NCI-H2196 treated with DMSO at 0.1 percent for 48 hours (cell line): ENCODE data around the gene INPP5A.
"Not testable (repeated sequence)": the region's sequence is repeated elsewhere in the genome, so short reads cannot be mapped to it uniquely, and the experiment has no call there.

Source experiments
- DNase-seq: peaks from one replicate; lab custom pipeline; 2025; ENCODE audit not compliant: unreplicated experiment; lab: John Stamatoyannopoulos, UW

The INPP5A gene

DNA sequence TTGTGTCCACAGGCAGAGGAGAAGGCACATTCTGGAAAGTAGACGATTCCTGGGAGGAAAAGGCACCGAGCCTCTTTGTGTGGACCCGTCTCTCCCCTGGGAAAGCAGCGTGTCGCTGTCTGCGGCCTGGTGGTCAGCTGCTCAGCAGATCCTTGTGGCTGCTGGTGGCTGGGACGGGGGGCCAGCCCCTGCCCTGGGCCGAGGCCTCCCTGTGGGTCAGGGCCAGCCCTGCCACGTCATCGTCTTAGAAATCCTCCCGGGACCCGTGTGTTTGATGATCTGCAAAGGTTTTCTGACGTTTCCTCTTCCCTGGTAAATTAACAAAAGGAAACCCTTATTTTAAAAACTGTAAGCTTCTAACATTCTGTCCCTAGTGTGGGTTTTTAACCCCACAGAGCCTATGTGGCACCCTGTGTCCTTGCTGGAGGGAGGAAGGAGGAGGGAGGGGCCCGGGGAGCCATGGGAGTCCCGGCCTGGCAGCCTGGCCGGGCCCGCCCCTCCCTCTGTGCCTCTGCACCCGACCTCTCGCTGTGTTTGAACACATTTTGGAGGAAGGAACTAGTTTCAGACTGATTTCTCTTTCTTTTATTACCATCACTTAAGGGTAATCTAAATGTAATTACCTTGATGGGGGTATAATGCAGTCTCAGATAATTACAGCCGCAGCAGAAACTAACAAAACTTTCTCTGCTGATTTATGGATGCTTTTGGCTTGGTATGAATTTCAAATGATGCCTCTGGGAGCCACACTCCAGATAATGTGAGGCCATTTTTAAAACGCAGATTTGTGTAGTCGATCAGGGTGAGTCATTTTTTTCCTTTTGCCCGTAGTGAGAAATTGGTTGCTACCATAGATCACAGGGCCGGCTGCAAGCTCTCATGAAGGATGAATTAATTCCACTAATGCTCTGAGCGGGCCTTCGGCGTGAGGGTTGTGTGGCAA is 162.8 kb downstream of the INPP5A start:
- no peak for DNase-seq

DNA sequence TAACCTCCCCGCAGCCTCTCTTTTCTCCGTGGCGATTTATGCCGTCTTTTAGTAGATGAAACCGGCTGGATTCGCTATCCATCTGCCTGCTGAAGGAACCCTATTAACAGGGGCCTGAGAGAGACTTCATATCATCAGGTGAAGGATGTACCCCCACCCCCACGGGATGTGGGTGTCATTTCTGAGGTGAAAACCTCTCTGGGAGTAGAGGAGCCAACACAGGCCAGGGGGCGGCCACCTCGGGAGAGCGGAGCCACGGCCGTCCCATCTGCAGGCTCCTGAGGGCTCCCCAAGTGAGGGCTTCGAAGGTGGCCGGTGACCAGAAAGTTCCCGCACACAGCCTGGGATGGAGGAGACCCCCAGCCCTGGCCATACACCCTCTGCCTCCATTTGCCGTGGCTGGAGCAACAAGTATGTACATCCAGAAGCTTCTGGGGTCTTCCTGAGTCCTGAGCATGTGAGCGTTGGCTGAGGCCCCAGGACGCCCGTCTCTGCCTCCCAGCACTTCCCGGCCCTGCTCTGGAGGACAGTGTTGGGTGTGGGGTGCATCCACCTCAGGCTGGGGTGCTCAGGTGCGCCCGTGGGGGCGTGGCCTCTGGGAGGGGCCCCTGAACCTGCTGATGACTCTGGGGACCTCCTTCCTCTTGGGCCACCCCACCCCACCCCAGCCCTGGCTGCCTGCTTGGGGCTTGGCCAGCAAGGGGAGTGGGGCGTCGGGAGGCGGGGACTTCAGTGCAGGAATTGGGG is 163.7 kb downstream of the INPP5A start:
- DNase-seq = no peak

DNA sequence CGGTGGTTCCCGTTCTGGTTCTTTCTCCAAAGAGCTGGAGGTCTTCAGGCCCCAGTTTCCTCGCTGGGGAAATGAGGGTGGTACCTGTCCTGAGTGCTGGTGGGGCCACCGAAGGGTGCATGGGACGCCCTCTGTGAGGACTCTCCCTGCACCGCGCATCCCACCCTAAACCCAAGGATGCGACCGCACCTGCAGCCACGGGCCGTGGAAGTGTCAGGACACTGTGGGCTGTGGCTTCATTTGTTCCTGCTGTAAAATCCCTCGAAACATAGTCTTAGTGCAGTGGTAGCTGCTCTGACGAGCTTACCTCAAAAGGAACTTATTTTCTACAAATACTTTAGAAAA is 164.2 kb downstream of the INPP5A start:
- no peak for DNase-seq

DNA sequence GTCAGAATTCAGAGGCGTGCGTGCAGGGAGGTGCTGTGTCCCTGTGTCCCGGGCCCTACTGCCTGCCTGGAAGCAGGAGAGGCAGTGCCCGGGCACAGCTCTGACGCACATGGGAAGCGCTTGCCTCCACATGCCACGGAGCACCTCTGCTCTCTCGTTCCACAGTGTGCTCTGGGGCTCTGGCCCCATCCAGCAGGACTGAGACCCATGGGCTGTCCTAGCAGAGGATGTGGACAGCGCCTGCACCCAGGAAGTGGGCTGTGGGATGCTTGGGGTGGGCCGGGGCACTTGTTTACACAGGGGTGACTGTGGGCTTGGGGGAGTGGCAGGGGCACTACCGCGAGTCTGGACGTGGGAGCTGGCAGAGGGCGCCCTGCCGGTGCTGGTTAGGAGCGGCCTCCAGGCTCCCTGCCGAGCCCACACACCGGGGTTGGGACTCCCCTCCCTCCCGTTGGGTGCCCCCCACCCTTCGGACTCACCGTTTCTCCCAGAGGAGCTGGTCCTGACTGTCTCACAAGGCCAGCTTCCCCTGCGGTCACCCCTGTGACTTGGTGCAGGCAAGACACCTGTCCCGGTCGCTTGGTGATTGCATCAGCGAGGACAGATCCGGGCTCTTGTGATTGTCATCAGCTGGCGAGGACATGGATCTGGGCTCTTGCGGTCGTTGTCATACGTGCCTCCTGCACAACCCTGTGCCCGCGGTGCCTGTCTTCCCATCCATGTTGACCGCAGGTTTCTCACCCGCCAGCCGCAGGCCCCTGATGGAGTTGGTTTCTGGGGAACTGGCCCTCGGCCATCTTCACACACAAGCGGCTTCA is 165.2 kb downstream of the INPP5A start:
- DNase-seq = no peak

DNA sequence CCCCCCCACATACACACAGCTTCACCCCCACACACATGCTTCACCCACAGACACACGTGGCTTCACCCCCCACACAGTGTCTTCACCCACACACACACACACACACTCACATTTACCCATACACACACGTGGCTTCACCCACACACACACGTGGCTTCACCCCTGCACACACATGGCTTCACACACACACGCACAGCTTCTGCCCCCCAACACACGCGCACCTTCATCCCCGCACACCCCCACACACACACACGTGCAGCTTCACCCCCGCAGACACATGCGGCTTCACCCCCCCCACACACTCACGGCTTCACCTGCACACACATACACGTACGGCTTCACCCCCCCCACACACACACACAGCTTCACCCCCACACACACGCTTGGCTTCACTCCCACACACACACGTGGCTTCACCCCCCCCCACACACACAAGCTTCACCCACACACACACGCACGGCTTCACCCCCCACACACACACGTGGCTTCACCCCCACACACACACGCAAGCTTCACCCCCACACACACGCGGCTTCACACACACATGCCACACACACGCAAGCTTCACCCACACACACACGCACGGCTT is 165.9 kb downstream of the INPP5A start:
- DNase-seq = no peak

DNA sequence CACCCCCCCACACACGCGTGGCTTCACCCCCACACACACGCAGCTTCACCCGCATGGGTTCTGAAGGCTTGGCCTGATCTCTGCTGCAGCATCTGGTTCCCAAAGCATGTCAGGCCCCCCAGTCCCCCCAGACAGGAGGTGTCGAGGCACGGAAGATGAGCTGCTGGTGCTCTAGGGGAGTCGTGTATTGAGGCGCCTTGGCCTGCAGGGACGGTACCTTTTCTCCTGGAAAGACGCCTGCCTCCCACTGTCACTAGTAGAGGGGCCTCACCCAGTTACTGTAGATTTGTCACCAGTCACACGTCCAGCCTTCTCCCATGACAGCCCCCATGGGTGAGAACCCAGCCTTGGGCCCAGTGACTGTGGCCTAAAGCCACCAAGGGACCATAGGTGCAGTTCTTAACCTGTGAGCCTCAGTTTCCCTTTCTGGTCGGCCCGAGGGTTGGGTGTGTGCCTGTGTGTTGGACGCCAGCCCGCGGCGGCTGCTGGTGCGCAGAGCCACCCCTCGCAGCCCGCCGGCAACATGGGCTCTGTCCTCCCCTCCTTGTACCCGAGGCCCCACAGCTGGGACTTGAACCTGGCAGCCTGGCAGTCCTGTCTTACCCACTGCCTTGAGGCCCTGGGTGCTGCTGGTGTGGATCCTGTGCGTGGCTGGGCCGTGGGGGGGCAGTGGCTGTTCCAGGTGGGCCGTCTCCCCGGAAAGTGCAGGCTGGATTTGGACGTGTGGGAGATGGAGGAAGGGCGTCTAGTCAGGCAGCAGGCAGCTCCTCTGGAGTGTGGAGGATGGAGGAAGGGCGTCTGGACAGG is 166.6 kb downstream of the INPP5A start:
- no peak for DNase-seq

DNA sequence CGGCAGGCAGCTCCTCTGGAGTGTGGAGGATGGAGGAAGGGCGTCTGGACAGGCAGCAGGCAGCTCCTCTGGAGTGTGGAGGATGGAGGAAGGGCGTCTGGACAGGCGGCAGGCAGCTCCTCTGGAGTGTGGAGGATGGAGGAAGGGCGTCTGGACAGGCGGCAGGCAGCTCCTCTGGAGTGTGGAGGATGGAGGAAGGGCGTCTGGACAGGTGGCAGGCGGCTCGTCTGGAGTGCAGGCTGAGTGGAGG is 167.2 kb downstream of the INPP5A start:
- DNase-seq = not testable (repeated sequence)

DNA sequence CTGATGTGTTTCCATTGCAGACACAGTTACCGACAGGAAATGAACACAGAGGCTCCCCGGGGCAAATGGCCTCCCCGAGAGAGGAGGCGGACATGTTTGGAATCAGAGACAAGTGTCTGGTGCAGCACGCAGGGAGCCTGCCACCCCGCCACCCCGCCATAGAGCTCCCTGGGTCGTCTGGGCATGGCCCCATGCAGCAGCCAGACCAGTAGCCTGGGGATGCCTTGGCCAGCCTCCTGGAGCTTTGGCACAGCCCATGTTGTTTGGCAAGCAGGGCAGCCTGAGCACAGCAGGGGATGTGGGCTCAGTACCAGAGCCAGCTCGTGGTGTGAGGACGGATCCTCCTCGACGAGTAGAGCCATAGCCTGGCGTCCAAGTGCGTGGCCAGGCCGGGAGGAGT is 167.6 kb downstream of the INPP5A start:
- DNase-seq = no peak

DNA sequence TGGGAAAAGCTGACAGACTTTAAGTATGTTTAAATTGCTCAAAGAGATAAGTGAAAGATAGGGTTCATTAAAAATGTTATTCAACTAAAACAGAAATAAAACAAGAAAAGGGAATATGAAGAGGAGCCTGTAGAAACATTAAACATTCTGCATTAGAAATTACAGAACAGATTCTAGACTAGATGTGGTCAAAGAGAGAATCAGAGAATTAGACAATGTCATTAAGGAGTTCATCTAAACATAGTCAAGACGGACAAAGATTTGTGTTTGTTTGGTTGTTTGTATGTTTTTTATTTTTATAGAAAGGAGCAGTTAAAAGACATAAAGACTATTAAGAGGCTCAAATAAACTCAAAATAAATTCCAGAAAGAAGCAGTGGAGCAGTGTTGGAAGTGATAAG is 168.4 kb downstream of the INPP5A start:
- DNase-seq = no peak

DNA sequence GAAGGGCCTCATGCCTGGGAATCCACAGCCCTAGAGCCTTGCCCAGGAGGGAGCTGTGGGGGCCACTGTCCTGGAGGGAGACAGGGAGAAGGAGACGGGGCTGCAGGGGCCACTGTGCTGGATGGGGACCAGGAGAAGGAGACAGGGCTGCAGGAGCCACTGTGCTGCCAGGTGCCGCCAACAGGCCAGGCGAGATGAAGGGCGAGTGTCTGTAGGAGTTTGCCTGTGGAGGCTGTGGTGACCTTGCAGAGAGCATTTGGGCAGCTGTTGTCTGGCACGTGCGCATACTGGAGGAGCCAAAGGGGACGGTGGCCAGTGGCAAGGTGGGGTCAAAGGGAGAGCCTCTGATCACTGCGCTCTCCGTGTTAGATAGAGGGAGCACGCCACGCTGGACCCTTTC is 169.1 kb downstream of the INPP5A start:
- DNase-seq = no peak

DNA sequence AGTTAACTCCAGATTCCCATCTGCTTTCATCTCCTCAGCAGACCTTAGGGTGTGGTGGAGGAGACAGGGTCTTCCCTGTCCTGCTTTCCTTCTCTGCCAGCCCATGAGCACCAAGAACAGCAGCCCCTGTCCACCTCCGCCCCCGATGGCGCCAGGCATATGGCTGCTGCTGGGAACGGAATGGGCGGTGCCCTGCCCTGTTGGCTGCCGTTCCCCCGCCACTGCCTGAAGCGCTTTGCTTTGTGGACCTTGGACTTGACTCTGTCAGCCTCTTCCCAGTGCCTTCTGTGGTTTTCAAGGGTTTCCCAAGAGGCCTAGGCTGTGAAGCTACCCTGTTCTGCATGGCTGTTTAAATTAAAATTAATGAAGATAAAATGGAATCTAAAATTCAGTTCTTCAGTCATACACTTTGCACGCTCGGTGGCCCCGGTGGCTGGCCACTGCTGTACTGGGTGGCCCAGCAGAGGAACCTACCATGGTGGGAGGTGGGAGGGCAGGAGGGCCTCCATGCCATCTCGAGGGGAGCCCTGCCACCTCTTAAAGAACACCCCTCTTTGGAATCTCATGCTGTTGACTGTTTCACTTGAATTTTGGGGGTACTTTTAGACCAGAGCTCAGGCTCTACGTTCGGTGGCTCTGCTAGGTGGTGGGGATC is 169.7 kb downstream of the INPP5A start:
- DNase-seq = no peak

DNA sequence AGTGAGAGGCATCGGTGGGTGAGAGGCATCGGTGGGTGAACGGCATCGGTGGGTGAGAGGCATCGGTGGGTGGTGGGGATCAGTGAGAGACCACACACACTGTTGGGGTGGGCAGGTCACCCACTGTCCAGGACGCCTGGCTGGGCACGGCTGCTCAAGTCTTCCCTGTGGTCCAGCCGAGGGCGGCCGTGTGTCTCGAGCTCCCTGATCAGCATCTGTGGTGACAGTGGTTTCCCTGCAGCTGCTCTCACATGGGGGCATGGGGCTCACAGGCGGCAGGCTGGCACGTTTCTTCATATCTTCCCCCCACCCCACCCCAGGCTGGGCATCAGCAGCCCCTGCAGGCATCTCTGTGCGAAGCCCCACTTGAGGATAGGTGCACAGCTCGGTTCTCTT is 170.2 kb downstream of the INPP5A start:
- DNase-seq = no peak

DNA sequence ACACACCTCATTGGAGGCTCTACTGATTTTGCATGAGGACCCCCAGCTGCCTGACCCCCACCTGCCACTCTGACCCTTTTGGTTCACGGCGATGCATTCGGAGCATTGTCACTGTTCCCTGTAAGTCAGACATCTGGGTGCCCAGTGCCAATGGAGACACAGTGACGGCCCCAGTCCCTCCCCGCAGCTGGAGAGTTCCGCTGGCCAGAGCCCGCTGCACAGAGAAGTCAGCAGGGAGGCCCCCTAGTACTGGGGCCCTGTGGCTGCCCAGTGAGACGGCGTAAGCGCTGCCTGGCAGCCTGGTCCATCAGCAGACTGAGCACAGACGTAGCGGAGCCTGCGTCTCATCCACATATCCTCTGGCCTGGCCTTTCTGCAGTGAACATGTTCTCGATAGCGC is 170.9 kb downstream of the INPP5A start:
- no peak for DNase-seq

DNA sequence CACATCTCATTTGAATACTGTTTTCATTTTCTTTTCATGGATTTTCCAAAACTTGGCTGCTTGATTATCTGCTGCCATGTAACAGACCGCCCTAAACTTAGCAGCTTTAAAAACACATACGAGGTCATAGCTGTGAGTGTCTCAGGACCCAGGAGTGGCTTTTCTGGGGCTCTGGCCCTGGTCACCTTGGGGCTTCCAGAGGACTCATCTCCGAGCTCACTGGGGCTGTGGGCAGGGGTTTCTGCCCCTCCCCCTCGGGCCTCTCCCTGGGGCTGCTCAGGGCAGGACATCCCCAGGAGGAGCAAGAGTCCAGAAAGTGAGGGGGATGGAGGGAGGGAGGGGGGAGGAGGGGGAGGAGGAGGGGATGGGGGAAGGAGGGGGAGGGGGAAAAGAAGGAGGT is 171.3 kb downstream of the INPP5A start:
- no peak for DNase-seq

DNA sequence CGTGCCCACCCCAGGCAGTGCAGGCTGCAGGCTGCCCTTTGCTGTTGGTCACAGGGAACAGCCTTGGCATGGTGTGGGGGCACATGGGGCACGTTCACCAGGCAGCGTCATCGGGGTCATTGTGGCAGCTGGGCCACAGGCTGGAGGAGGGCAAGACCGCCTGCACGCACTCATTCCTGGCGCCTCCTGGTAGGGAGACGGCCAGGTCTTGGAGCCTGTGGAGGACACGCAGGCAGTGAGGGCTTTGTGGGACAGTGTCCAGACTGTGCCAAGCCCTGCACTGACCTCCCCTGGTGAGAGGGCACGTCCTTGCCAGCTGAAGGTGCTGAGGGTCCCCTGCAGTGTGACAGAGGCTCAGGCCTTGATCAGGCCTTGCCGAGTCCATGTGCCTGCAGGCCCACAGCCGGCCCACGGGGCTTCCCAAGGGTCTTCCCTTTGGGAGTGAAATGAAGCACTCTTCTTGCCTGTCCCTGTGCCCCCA is 171.9 kb downstream of the INPP5A start:
- DNase-seq = no peak

DNA sequence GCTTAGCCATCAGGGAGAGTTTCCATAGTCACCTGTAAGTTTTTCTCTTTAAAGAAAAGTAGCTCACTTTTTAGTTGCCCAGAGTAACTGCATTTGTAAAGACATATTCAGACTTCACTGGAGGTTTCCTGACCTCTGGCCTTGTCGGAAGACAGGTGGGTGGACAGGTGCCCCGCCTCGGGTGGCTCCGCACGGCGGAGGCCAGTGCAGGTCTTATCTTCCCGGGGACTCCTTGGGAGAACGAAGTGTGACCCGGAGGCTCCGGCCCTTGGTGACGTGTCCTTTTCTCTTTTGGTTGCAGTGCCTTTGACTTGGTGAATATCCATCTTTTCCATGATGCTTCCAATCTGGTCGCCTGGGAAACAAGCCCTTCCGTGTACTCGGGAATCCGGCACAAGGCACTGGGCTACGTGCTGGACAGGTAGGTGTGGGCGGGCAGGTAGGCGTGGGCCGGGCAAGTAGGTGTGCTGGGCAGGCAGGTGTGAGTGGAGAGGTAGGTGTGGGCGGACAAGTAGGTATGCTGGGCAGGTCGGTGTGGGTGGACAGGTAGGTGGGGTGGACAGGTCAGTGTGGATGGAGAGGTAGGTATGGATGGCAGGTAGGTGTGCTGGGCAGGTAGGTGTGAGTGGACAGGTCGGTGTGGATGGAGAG is 172.6 kb downstream of the INPP5A start:
- no peak for DNase-seq

DNA sequence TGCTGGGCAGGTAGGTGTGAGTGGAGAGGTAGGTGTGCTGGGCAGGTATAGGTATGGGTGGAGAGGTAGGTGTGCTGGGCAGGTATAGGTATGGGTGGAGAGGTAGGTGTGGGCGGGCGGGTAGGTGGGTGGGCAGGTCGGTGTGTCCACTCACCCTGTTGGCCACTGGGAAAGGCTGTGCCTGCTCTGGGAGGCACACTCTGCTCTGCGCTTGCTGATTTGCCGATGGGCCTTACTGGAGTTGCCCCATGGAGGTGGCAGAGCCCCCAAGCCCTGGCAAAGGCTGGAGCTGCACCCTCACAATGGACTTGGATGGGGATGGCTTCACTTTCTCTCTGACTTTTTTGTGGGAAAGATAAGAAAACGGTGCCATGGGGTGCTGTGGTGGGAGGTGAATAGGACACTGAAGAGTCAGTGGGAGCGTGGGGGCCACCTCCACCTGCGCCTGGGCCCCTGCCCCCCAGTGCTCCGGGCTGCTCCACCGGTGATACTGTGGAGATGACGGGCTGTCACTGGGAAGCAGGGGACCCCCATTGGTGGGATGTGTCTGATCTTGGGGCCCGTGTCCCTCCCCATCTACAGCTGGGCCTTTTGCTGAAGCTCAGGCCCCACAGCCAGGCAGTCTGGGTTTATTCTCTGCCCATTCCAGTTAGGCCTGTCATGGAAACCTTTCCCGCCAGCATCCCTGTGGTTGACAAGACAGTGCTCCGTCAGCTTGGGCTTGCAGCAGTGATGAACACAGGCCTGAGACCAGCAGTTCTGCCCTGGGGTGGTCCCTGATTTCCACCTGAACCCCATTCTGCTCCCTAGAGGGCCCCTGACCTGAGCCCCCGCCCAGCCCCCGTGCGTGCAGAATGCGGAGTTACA is 173.4 kb downstream of the INPP5A start:
- DNase-seq = no peak

DNA sequence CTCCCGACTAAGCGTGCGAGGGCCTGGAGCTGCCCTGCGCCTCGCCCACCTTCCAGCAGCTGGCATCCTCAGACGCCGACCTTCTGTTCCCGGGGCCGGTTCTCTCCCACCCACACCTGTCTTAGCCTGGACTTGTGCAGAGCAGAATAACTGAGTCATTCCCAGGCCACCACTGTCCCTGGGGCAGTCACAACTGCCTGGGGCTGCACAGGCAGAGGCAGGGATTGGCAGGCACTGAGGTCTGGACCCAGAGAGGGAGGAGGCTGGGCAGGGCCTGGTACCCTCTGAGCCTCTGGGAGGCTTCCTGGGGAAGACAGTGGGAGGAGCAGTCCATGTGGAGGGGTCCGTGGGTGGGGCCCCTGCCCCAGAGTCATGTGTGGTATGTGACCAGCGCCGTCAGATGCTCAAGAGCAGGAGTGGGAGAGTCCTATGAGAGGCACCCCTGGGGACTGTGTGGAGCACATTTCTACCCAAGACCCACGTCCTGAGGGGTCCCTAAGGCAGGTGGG is 174.1 kb downstream of the INPP5A start:
- no peak for DNase-seq
